VCaP (cell line): Measurements from ENCODE around the gene CCDC38.

Experiments used
- H3K27ac ChIP-seq: fragments of 450-650 bp; 2 replicates; pipeline ENCODE4 v1.5.1; 2017
- CTCF ChIP-seq: fragments of 450-650 bp; conservative IDR thresholded peaks from 2 replicates; pipeline ENCODE4 v1.5.1; 2017; ENCODE audit warnings: mild to moderate bottlenecking, moderate library complexity

Gene CCDC38

DNA sequence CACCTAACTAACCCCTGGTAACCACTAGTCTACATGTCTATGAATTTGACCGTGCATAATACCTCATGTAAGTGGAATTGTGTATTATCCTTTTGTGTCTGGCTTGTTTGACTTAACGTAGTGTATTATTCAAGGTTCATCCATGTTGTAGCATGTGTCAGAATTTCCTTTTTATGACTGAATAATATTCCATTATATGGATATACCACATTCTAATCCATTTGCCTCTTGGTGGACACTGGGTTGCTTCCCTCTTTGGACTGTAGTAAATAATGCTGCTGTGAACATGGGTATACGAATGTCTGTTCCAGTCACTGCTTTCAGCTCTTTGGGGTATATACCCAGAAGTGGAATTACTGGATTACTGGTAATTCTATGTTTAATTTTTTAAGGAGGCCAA is 80.4 kb downstream of the CCDC38 start:
- TF ChIP-seq CTCF, result no peak
- H3K27ac ChIP-seq, result no peak overlapping the region

GRCh38 chr12:95859947-95860850 is 82.2 kb downstream of the CCDC38 start:
- no peak for TF ChIP-seq CTCF
- H3K27ac ChIP-seq, result peak overlapping the region; percentile 87

GRCh38 chr12:95859344-95859816 is 83.0 kb downstream of the CCDC38 start:
- H3K27ac ChIP-seq, result peak overlapping the region; percentile 87

DNA sequence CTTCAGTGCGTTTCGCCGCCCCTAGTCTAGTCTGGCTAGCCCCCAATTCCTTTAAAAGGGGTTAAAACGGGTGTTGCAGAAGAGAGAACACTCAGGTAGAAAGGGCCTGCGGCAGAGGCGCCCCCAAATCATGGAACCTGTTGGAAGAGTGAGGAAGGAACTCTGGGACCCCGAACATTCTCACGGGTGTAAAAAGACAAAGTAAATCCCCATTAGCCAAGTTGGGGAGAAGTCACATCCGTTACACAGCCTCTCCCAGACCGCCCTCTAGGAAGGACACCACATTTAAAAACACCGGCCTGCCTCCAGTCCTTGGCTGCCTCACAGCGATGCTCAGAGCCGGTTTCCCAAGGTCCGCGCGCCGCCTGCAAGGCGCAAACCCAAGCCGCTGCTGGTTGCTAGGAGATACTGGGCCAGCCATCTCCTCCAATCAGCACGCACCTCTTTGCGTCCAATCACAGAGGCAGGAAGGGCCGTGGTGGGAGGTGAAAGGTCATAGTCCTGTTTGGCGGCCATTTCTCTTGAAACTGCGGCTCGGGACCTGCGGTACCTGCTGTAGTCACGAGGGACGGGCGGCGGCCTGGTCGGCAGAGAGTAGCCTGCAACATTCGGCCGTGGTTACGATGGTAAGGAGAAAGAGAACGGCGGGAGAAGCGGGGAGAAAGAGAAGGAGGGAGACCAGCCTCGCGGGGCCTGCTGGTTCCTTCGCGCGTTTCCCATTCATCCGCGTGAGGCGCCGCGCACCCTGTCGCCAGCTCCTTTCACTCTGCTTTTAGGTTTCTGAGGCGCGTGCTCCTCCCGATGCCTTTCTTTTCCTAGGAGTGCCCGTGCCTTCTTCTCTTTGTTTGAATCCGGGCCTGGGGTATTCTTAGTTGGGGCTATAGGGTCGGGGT is 83.7 kb downstream of the CCDC38 start, which contains the start of gene SNRPF:
SNRPF (plus strand) TSS at position 502 of the 893 bp plus-strand sequence; CDS start at position 624, 122 bp downstream.
- H3K27ac ChIP-seq, result peak within 1 kb of the TSS; percentile 87
- TF ChIP-seq CTCF, result no peak; the same call in none of the 2 replicates

More at GRCh38 chr12:95859344-95859816, 83.0 kb downstream of the CCDC38 start:
- TF ChIP-seq CTCF, result no peak

DNA sequence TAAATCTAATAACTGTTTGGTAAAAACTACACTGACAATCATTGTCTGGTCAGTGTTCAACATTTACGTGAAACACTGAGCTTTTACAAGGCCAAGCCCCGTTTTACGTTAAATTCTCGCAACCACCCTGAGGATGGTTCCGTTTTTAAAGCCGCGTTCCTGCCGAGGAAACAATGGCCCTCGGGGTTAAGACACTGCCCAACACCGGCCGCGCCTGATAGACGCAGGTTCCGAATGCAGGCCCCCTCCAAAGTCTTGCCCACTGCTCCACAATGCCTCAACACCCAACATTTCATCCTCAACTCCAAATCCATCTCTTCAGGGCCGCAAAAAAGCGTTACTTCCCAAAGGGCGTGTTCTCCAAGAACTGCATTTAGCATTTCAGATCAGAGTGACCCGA is 84.6 kb downstream of the CCDC38 start:
- peak overlapping the region; percentile 87; the same call in 1 of the 2 replicates for H3K27ac ChIP-seq
- no peak for TF ChIP-seq CTCF

DNA sequence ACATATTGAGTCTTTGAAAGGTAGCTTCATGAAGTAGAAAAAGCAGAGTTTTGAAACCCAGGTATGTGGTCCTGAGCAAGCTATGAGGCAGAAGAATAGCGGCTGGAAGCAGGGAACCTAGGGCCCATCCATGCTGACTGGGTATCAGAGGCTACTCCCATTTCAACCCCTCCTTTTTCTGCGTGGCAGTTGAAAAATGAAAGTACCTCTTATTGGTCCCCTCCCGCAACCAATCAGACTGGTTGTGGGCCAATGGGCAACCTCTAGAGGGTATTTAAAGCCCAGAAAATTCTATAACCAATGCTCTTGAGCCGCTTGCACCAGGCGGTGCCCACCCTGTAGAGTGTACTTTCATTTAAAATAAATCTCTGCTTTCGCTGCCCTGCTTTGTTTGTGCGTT is 85.3 kb downstream of the CCDC38 start:
- TF ChIP-seq CTCF, result no peak
- no peak overlapping the region for H3K27ac ChIP-seq

- TF ChIP-seq CTCF, result no peak
- no peak overlapping the region for H3K27ac ChIP-seq
These were observed 90.3 kb downstream of the CCDC38 start for GRCh38 chr12:95852133-95852532.
